Measurements from ENCODE around the gene BACH2.

The BACH2 gene

DNA sequence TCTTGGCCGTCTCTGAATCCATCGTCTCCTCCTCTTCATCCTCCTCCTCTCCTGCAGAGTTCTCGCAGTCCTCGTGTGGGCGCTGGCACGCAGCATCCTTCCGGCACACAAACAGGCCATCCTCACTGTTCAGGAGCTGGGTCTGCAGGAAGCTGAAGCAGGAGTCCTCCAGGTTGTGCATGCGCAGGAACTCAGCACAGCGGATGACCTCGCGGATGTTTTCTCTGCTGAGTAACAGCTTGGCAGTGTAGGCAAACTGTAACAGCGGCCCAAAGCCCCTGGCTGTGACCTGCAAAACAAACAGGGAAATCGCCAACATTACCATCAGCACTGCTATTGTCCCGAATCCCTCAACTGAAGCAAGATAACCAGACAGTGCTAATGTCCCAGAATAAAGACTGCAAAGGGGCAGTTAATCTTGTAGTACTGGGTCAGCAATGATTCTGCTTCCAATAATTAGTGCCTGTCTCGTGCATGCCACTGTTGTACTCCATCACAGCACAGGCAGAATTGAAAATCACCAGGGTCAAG lies 345.0 kb downstream of the BACH2 start:
- H3K4me1 ChIP-seq (ENCODE audit: control insufficient read depth, insufficient read depth, low read length): no peaks in the 10 kb centered on the region
- H3K9ac ChIP-seq (ENCODE audit: low read length): no peak overlapping the region
- no peaks in the 10 kb centered on the region for H3K27me3 ChIP-seq (ENCODE audit: control insufficient read depth, insufficient read depth, low read length)
- no peak overlapping the region for H3K4me3 ChIP-seq (ENCODE audit: low read length)
- H3K9me3 ChIP-seq (ENCODE audit: control insufficient read depth, low read length): no peaks in the 10 kb centered on the region
- H3K36me3 ChIP-seq (ENCODE audit: control insufficient read depth, insufficient read depth, low read length): no peaks in the 10 kb centered on the region

DNA sequence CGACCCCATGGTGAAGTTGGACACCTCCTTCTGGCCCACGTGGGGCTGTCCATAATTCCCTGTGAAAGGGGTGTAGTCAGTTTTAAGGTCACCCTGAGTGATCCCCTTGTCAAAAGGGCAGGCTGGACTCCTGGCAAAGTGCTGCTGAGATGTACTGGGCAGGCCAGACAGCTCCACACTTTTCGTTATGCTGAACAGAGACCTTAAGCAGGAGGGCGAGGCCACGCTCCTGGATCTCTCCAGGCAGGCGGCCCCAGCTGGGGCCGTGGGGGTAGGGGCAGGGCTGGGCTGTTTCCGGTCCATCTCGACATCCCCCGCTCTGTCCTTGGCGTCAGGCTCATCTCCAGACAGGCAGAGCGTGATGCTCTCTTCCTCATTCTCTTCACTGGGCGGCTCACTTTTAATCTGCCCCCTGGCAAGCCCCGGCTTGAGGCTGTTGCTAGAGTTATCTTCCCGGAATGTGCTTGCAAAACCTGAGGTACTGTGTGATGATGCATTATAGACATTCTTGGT lies 345.7 kb downstream of the BACH2 start:
- Histone ChIP-seq H3K9me3 (ENCODE audit: control insufficient read depth, low read length) (no peaks in the 10 kb centered on the region), H3K9ac (ENCODE audit: low read length) (no peak overlapping the region), H3K27me3 (ENCODE audit: control insufficient read depth, insufficient read depth, low read length) (no peaks in the 10 kb centered on the region), H3K4me1 (ENCODE audit: control insufficient read depth, insufficient read depth, low read length) (no peaks in the 10 kb centered on the region), H3K4me3 (ENCODE audit: low read length) (no peak overlapping the region), H3K36me3 (ENCODE audit: control insufficient read depth, insufficient read depth, low read length) (no peaks in the 10 kb centered on the region)

DNA sequence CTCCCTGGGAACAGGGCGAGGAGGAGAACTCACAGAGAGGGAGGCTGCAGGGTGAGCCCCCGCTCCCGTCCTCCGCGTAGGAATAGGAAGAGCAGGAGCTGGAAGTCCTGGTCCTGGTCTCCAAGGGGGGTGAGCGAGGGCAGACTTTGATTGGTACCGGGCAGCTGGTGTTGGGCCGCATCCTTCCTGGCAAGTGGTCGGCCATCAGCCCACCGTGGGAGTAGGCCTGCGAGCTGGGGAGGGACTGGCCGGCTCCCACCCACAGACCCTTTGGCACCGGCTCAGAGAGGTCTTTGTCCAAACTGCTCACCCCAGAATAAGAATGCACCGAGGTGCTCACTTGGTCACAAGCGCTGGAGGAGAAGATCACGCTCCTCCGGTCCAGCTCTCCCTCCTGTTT lies 346.2 kb downstream of the BACH2 start:
- Histone ChIP-seq H3K4me1 (ENCODE audit: control insufficient read depth, insufficient read depth, low read length) (no peaks in the 10 kb centered on the region), H3K27me3 (ENCODE audit: control insufficient read depth, insufficient read depth, low read length) (no peaks in the 10 kb centered on the region), H3K9ac (ENCODE audit: low read length) (no peak overlapping the region), H3K36me3 (ENCODE audit: control insufficient read depth, insufficient read depth, low read length) (no peaks in the 10 kb centered on the region), H3K9me3 (ENCODE audit: control insufficient read depth, low read length) (no peaks in the 10 kb centered on the region), H3K4me3 (ENCODE audit: low read length) (no peak overlapping the region)

DNA sequence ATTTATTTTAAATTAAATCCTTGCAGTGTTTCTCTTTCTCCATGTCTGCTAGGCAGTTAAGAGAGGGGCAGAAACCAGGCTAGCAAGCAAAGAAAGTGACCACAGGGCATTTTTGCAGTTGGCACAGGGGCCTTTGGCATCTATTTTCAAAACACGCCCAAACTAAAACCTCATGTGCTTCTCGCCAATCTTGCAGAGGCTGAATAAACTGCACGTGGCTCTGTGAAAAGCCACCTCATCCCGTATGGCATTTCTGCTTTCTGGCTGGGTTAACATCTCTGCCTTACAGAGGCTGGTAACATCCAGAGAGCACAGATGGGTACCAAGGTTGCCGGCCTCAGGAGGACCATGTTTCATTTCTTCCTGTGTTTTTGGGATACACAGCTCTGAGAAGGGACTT lies 347.8 kb downstream of the BACH2 start:
- no peaks in the 10 kb centered on the region for H3K4me1 ChIP-seq (ENCODE audit: control insufficient read depth, insufficient read depth, low read length)
- H3K9me3 ChIP-seq (ENCODE audit: control insufficient read depth, low read length): no peaks in the 10 kb centered on the region
- no peaks in the 10 kb centered on the region for H3K36me3 ChIP-seq (ENCODE audit: control insufficient read depth, insufficient read depth, low read length)
- H3K9ac ChIP-seq (ENCODE audit: low read length): no peak overlapping the region
- no peaks in the 10 kb centered on the region for H3K27me3 ChIP-seq (ENCODE audit: control insufficient read depth, insufficient read depth, low read length)
- H3K4me3 ChIP-seq (ENCODE audit: low read length): no peak overlapping the region

DNA sequence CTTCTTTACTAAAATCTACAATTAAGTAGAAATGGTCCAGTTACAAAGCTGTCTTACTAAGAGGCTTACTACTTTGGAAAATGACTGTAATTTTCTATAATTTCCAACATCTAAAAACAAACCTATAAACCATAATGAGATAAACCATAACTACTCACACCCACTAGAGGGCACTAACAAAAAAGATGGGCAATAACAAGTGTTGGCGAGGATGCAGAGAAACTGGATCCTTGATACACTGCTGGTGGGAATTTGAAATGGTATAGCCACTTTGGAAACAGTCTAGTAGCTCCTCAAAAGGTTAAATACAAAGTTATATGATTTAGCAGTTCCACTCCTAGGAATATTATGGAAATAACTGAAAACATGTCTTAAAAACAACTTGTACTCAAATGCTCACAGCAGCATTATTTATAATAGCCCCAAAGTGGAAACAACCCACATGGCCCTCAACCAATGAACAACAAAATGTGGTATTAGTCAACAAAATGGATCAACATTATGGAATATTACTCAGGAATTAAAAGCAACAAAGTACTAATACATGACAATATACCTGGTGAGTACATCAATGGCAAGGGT lies 351.7 kb downstream of the BACH2 start:
- Histone ChIP-seq H3K27me3 (ENCODE audit: control insufficient read depth, insufficient read depth, low read length) (no peaks in the 10 kb centered on the region), H3K4me3 (ENCODE audit: low read length) (no peak overlapping the region), H3K36me3 (ENCODE audit: control insufficient read depth, insufficient read depth, low read length) (no peaks in the 10 kb centered on the region), H3K4me1 (ENCODE audit: control insufficient read depth, insufficient read depth, low read length) (peaks cover 19% of the 10 kb centered on the region), H3K9me3 (ENCODE audit: control insufficient read depth, low read length) (no peaks in the 10 kb centered on the region), H3K9ac (ENCODE audit: low read length) (no peak overlapping the region)

DNA sequence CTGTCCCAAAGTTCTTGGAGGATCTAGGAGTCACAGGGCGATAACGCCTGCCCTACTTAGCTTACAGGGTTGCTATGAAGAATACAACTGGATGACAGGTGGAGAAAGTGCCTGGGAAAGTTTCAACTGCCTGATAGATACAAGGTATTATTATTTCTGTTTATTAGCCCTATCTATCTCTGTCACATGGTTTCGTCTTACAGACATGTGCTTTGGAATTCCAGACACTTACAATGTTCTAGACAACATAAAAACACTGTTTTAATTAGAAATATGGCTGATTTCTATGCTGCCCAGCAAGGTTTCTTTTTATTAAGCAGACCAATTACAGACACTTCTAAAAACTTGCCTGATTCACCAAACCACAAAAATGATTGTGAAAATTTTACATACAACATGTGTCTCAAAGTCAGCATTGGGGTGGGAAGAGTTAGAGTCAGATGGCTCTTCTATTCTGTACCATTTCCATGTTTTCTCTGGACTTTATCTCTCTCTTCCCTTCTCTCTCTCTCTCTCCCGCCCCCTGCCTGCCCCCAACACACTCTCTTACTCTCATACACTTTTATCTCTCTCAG lies 352.4 kb downstream of the BACH2 start:
- Histone ChIP-seq H3K9ac (ENCODE audit: low read length) (no peak overlapping the region), H3K36me3 (ENCODE audit: control insufficient read depth, insufficient read depth, low read length) (no peaks in the 10 kb centered on the region), H3K4me3 (ENCODE audit: low read length) (no peak overlapping the region), H3K9me3 (ENCODE audit: control insufficient read depth, low read length) (no peaks in the 10 kb centered on the region), H3K27me3 (ENCODE audit: control insufficient read depth, insufficient read depth, low read length) (no peaks in the 10 kb centered on the region), H3K4me1 (ENCODE audit: control insufficient read depth, insufficient read depth, low read length) (peaks cover 19% of the 10 kb centered on the region)

DNA sequence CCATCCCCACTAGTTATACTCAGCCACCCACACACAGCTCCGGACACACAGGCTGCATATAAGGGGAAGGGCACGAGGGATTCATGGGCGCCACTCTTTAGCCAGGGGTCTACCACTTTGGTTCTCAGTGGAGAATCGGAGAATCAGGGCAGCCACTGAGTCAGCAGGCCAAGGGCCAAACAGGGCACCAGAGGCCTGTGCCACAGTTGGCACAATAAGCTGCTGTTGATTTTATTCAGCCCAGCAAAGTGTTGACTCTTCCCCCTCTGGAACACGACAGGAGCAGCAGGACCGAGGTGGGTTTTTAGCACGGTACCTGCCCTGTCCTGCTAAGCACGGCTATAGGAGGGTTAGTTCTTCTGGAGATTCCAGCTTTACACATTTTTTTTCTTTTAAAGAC lies 354.0 kb downstream of the BACH2 start:
- Histone ChIP-seq H3K9me3 (ENCODE audit: control insufficient read depth, low read length) (no peaks in the 10 kb centered on the region), H3K9ac (ENCODE audit: low read length) (no peak overlapping the region), H3K27me3 (ENCODE audit: control insufficient read depth, insufficient read depth, low read length) (no peaks in the 10 kb centered on the region), H3K4me3 (ENCODE audit: low read length) (no peak overlapping the region), H3K4me1 (ENCODE audit: control insufficient read depth, insufficient read depth, low read length) (peaks cover 19% of the 10 kb centered on the region), H3K36me3 (ENCODE audit: control insufficient read depth, insufficient read depth, low read length) (no peaks in the 10 kb centered on the region)

DNA sequence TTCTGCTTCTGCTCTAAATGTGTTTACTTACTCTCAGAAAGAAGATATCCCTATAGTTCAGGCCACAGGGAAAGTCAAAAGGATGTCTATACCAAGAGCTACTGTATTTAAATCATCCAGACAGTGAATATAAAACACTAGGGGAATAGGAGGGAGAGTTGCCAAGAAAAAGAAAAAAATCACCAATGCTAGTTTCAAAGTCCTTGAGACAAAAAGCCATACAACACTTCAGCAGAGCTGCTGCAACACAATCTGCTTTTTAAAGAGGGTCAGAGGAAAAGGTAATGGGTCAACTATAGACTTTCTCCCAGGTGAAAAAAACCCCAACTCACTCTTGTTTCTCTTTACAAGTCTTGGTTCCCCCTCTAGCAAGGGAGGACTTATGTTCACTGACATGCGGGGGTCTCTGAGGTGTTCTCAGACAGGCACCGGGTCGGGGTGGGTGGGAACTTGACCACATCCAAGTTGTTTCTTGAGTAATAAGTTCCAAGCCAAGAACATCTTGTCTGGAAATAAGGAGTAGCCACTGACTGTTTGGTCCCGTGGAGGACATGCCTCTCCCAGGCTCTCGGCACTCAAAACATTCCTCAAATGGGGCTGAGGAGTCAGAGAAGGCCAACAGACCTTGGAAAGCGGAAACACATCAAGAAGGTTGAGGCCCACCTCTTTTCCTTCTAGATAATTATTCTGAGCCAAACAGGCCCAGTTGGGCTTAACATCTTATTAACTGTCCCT lies 354.7 kb downstream of the BACH2 start:
- Histone ChIP-seq H3K36me3 (ENCODE audit: control insufficient read depth, insufficient read depth, low read length) (no peaks in the 10 kb centered on the region), H3K4me1 (ENCODE audit: control insufficient read depth, insufficient read depth, low read length) (peaks cover 19% of the 10 kb centered on the region), H3K4me3 (ENCODE audit: low read length) (no peak overlapping the region), H3K27me3 (ENCODE audit: control insufficient read depth, insufficient read depth, low read length) (no peaks in the 10 kb centered on the region), H3K9me3 (ENCODE audit: control insufficient read depth, low read length) (no peaks in the 10 kb centered on the region), H3K9ac (ENCODE audit: low read length) (no peak overlapping the region)

DNA sequence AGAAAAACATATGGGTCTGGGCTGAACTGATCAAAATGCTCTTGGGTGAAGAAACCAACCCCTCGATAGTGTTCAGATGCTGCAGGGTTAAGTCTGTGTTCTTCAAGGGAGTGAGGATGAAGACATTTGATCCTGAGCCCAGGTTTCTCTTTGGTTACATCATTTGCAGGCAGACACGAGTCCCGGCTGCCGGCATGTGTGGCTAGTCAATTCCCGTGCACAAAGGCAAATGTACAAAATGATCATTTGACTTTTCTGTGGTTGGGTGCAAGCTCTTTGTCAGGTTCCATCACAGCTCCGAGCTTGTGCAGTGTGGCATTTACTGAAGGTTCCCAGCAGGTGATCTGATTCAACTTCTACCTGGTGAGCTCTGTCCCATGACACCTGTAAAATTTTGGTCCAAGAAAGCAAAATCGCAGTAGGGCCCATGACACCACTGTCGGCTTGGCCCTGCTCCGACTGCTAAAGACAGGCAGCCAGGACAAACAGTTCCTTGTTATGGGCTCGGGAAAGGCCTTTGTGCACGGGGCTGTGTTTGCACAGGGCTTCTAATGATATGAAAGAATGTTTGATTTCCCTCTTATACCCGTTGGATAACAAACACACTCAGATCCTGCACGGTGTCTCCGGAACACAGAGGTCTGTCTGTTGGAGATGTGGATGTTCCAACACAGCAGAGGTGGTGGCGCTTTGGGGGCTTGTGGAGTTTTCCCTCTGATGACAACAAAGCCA lies 355.4 kb downstream of the BACH2 start:
- Histone ChIP-seq H3K36me3 (ENCODE audit: control insufficient read depth, insufficient read depth, low read length) (no peaks in the 10 kb centered on the region), H3K9ac (ENCODE audit: low read length) (no peak overlapping the region), H3K4me3 (ENCODE audit: low read length) (no peak overlapping the region), H3K27me3 (ENCODE audit: control insufficient read depth, insufficient read depth, low read length) (no peaks in the 10 kb centered on the region), H3K4me1 (ENCODE audit: control insufficient read depth, insufficient read depth, low read length) (peaks cover 19% of the 10 kb centered on the region), H3K9me3 (ENCODE audit: control insufficient read depth, low read length) (no peaks in the 10 kb centered on the region)

DNA sequence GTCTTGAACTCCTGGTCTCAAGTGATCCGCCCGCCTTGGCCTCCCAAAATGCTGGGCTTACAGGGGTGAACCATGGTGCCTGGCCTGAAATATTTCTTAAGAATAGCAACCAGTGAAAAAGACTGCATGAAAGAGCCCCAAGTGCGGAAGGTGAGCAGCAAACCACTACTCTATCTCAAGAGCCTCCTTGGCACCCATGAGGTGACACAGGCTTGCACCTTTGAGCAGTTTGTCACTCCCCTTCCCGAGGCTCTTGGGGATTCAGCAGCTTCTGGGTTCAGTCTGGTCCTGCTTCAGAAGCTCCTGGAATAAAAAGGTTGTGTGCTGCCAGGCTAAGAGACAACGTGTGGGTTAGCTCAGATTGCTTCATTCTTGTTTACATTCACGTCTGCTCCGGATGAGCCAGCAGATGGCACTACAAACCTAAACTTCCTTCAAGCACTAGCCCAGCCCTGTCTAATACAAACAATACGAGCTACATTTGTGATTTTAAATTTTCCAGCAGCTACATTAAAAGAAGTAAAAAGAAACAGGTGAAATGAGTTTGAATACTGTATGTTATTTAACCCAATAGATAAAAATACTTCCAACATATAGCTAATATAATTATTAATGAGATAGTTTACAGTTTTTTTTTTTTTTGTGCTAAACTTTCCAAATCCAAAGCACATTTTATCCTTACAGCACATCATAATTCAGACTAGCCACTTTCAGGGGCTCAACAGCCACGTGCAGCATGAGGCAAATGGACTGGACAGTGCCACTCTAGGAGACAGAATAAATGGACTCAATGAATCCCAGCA lies 356.2 kb downstream of the BACH2 start:
- Histone ChIP-seq H3K9ac (ENCODE audit: low read length) (no peak overlapping the region), H3K36me3 (ENCODE audit: control insufficient read depth, insufficient read depth, low read length) (no peaks in the 10 kb centered on the region), H3K4me3 (ENCODE audit: low read length) (no peak overlapping the region), H3K9me3 (ENCODE audit: control insufficient read depth, low read length) (no peaks in the 10 kb centered on the region), H3K27me3 (ENCODE audit: control insufficient read depth, insufficient read depth, low read length) (no peaks in the 10 kb centered on the region), H3K4me1 (ENCODE audit: control insufficient read depth, insufficient read depth, low read length) (peaks cover 19% of the 10 kb centered on the region)

DNA sequence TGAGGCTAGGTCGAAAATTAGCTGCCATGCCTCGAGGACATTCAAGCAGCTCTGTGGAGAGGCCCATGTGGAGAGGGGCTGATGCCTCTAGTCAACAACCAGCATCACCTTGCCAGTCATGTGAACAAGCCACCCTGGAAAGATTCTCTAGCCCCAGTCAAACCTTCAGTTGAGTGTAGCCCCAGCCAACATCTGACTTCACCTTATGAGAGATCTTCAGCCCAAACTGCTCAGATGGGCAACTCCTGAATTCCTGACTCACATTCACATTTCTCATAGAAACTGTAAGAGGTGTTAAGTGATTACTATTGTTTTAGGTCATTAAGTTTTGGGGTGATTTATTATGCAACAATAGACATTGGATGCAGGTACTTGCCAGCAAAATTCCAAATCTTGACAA lies 357.5 kb downstream of the BACH2 start:
- Histone ChIP-seq H3K4me1 (ENCODE audit: control insufficient read depth, insufficient read depth, low read length) (peaks cover 19% of the 10 kb centered on the region), H3K27me3 (ENCODE audit: control insufficient read depth, insufficient read depth, low read length) (no peaks in the 10 kb centered on the region), H3K9me3 (ENCODE audit: control insufficient read depth, low read length) (no peaks in the 10 kb centered on the region), H3K36me3 (ENCODE audit: control insufficient read depth, insufficient read depth, low read length) (no peaks in the 10 kb centered on the region), H3K9ac (ENCODE audit: low read length) (no peak overlapping the region), H3K4me3 (ENCODE audit: low read length) (no peak overlapping the region)
